T47D (cell line): ENCODE data around the gene COL4A1.

Source experiments
- DNase-seq, 2 experiments: peaks; one replicate each; pipeline versions ENCODE4 v3.0.0 to v3.0.0-alpha.2; 2011 to 2012; ENCODE audit warnings: low read depth in 1 of 2, low spot score in 1 of 2
- JUND ChIP-seq: IDR thresholded peaks from 2 replicates; pipeline ENCODE4 v1.6.1; 2012; ENCODE audit warnings: low read depth
- in situ Hi-C: cut with HindIII; loops from 2 replicates; pipeline ENCODE4 v1.10.0; 2016; ENCODE audit warnings: low sequenced_read_pairs, low pct_unique_long_range_greater_than_20kb

Gene COL4A1

GRCh38 chr13:110133425-110134235 lies 173.3 kb downstream of the COL4A1 start:
- in situ Hi-C loops: no loop called here
- TF ChIP-seq JUND: no peak
- DNase-seq: no peak

GRCh38 chr13:110132225-110132982 lies 174.6 kb downstream of the COL4A1 start:
- TF ChIP-seq JUND: no peak
- in situ Hi-C loops: no loop called here
- DNase-seq: no peak

- no peak for DNase-seq
- in situ Hi-C loops: no loop called here
- no peak for TF ChIP-seq JUND
These were observed 175.5 kb downstream of the COL4A1 start for GRCh38 chr13:110131424-110131823.

GRCh38 chr13:110130431-110130830 lies 176.5 kb downstream of the COL4A1 start:
- no peak for DNase-seq
- in situ Hi-C loops: no loop called here
- TF ChIP-seq JUND: no peak

- TF ChIP-seq JUND: no peak
- no peak for DNase-seq
- in situ Hi-C loops: no loop called here
These were observed 177.3 kb downstream of the COL4A1 start for GRCh38 chr13:110129539-110130186.

- no peak for DNase-seq
- in situ Hi-C loops: no loop called here
- TF ChIP-seq JUND: no peak
These were observed 177.9 kb downstream of the COL4A1 start for GRCh38 chr13:110129076-110129475.

GRCh38 chr13:110128546-110128945 lies 178.4 kb downstream of the COL4A1 start:
- in situ Hi-C loops: no loop called here
- no peak for TF ChIP-seq JUND
- no peak for DNase-seq

GRCh38 chr13:110127986-110128511 lies 178.9 kb downstream of the COL4A1 start:
- no peak for DNase-seq
- in situ Hi-C loops: no loop called here
- no peak for TF ChIP-seq JUND

GRCh38 chr13:110126391-110126961 lies 180.5 kb downstream of the COL4A1 start:
- peak in 1 of 2 experiments; percentile 42 for DNase-seq
- no peak for TF ChIP-seq JUND
- in situ Hi-C loops: no loop called here

GRCh38 chr13:110125613-110126272 lies 181.2 kb downstream of the COL4A1 start:
- no peak for DNase-seq
- TF ChIP-seq JUND: no peak
- in situ Hi-C loops: no loop called here

- in situ Hi-C loops: no loop called here
- no peak for TF ChIP-seq JUND
- no peak for DNase-seq
These were observed 181.8 kb downstream of the COL4A1 start for GRCh38 chr13:110125157-110125556.
